GM12878 (cell line): ENCODE measurements around the gene UBE2L6. TPM values are rescaled to one million over a fixed set of nuclear protein-coding genes. Genes with fewer than 3 reads are reported as not detected.

Experiments
- ATAC-seq: fragments of 200-7000 bp; cut with Tn5 transposase; 3 replicates; pipeline ENCODE4 v1.9.1; 2020; ENCODE audit warnings: mild to moderate bottlenecking, moderate library complexity
- BruUV-seq: library from RNA; stranded (reverse); fragments of 400-500 nt; replicated peaks from 2 replicates; lab custom pipeline; 2021; lab: Mats Ljungman, UMichigan
- CTCF ChIA-PET: fragments of 300-600 bp; sonication (Branson Sonifier 250); formaldehyde crosslinking; extraction: SDS; loops from one replicate; lab custom pipeline; 2021; ENCODE audit warnings: inconsistent platforms; lab: Yijun Ruan, JAX
- POLR2A ChIA-PET: fragments of 350-600 bp; formaldehyde crosslinking; extraction: SDS; loops from one replicate; lab custom pipeline; 2021; ENCODE audit warnings: inconsistent platforms; lab: Charles Lee
- RAD21 ChIA-PET: fragments of 300-600 bp; sonication (Branson Sonifier 250); formaldehyde crosslinking; loops from one replicate; lab custom pipeline; 2023; ENCODE audit warnings: antibody characterized with exemption; ENCODE audit not compliant: unreplicated experiment; lab: Charles Lee
- SMC1A ChIA-PET: fragments of 300-600 bp; sonication (Branson Sonifier 250); formaldehyde crosslinking; loops from one replicate; lab custom pipeline; 2023; ENCODE audit not compliant: unreplicated experiment, uncharacterized antibody; lab: Charles Lee
- DNase-seq: peaks from one replicate; pipeline ENCODE4 v3.0.0-alpha.2; 2011; ENCODE audit warnings: low read depth, low spot score
- FAIRE-seq: peaks from 3 replicates; lab custom pipeline; 2011; peaks lifted over from hg19 to GRCh38; lab: Jason Lieb, UNC
- H2AFZ ChIP-seq: 2 replicates; pipeline ENCODE4 v1.6.0; 2011; ENCODE audit warnings: low read depth, low read length, control low read depth; ENCODE audit not compliant: control insufficient read depth
- H3K27ac ChIP-seq: 2 replicates; pipeline ENCODE4 v1.5.1; 2011; ENCODE audit warnings: control low read depth; ENCODE audit not compliant: control insufficient read depth, insufficient read depth
- H3K27me3 ChIP-seq, 2 experiments: replicated peaks in 1 of 2; 2 replicates each; pipeline versions ENCODE4 v1.6.0 to v1.6.1; 2011; ENCODE audit warnings: low read length in 1 of 2; ENCODE audit not compliant: control insufficient read depth in 2 of 2, insufficient read depth in 2 of 2
- H3K36me3 ChIP-seq, 2 experiments: 2 replicates each; pipeline ENCODE4 v1.5.1; 2011; ENCODE audit warnings: low read length in 1 of 2; ENCODE audit not compliant: control insufficient read depth in 2 of 2, insufficient read depth in 2 of 2
- H3K4me1 ChIP-seq: 2 replicates; pipeline ENCODE4 v1.6.1; 2011; ENCODE audit warnings: mild to moderate bottlenecking, low read length, moderate library complexity, mixed read lengths; ENCODE audit not compliant: control insufficient read depth, insufficient read depth
- H3K4me2 ChIP-seq: 2 replicates; pipeline ENCODE4 v1.6.0; 2011; ENCODE audit warnings: control low read depth; ENCODE audit not compliant: control insufficient read depth, insufficient read depth
- H3K4me3 ChIP-seq: fragments of 200-600 bp; sonication (generic); 2 replicates; pipeline ENCODE4 v1.5.1; 2016
- H3K79me2 ChIP-seq: 2 replicates; pipeline ENCODE4 v1.6.0; 2011; ENCODE audit warnings: low read length; ENCODE audit not compliant: control insufficient read depth, insufficient read depth
- H3K9ac ChIP-seq: 2 replicates; pipeline ENCODE4 v1.8.0; 2011; ENCODE audit warnings: low read length, control low read depth, mixed read lengths; ENCODE audit not compliant: control insufficient read depth, insufficient read depth
- H3K9me3 ChIP-seq: replicated peaks from 3 replicates; pipeline ENCODE4 v1.5.1; 2011; ENCODE audit warnings: mild to moderate bottlenecking, low read length; ENCODE audit not compliant: control insufficient read depth, insufficient read depth
- H4K20me1 ChIP-seq: 2 replicates; pipeline ENCODE4 v1.6.0; 2011; ENCODE audit not compliant: control insufficient read depth, insufficient read depth
- ASH2L ChIP-seq: fragments of 300-600, 200-600 bp; sonication (generic); IDR thresholded peaks from 2 replicates; pipeline ENCODE4 v1.6.1; 2017; ENCODE audit warnings: low read depth, mild to moderate bottlenecking, borderline replicate concordance
- CBFB ChIP-seq: IDR thresholded peaks from 2 replicates; pipeline ENCODE4 v1.6.1; 2016; ENCODE audit warnings: antibody characterized with exemption, low read depth
- CREB1 ChIP-seq: IDR thresholded peaks from 2 replicates; pipeline ENCODE4 v1.6.1; 2012; ENCODE audit warnings: low read depth, mild to moderate bottlenecking, inconsistent platforms
- EP300 ChIP-seq, 2 experiments: fragments of 150-350 bp in 1 of 2; IDR thresholded peaks; 2 replicates each; pipeline ENCODE4 v1.6.1; 2011 to 2012; ENCODE audit warnings: low read depth in 2 of 2, low read length in 2 of 2, borderline replicate concordance in 1 of 2, improper control_type of control experiment in 1 of 2, inconsistent platforms in 1 of 2; ENCODE audit not compliant: control insufficient read depth in 1 of 2
- IRF5 ChIP-seq: fragments of 450-650 bp; IDR thresholded peaks from 2 replicates; pipeline ENCODE4 v1.6.1; 2017; ENCODE audit warnings: borderline replicate concordance
- NRF1 ChIP-seq: conservative IDR thresholded peaks from 2 replicates; pipeline ENCODE4 v1.6.1; 2011; ENCODE audit warnings: mild to moderate bottlenecking, low read depth, low read length, improper control_type of control experiment
- POU2F2 ChIP-seq: IDR thresholded peaks from 3 replicates; pipeline ENCODE4 v1.6.1; 2011; ENCODE audit warnings: low read depth, mild to moderate bottlenecking, low read length, borderline replicate concordance
- RB1 ChIP-seq: fragments of 450-650 bp; formaldehyde crosslinking; IDR thresholded peaks from 2 replicates; pipeline ENCODE4 v1.6.1; 2017; ENCODE audit warnings: mild to moderate bottlenecking, borderline replicate concordance
- RUNX3 ChIP-seq: IDR thresholded peaks from 2 replicates; pipeline ENCODE4 v1.6.1; 2012; ENCODE audit warnings: low read length, inconsistent platforms
- SIX5 ChIP-seq: IDR thresholded peaks from 2 replicates; pipeline ENCODE4 v1.6.1; 2011; ENCODE audit warnings: mild to moderate bottlenecking, low read depth, low read length, moderate library complexity; ENCODE audit not compliant: severe bottlenecking
- SMARCA5 ChIP-seq: fragments of 450-650 bp; IDR thresholded peaks from 2 replicates; pipeline ENCODE4 v1.6.1; 2017; ENCODE audit warnings: mild to moderate bottlenecking
- SMC3 ChIP-seq: IDR thresholded peaks from 2 replicates; pipeline ENCODE4 v1.6.1; 2011; ENCODE audit warnings: low read length, improper control_type of control experiment, borderline replicate concordance
- YY1 ChIP-seq: IDR thresholded peaks from 2 replicates; pipeline ENCODE4 v1.6.1; 2011; ENCODE audit warnings: low read depth, mild to moderate bottlenecking, low read length
- ZNF207 ChIP-seq: fragments of 450-650 bp; IDR thresholded peaks from 2 replicates; pipeline ENCODE4 v1.6.1; 2014; ENCODE audit warnings: antibody characterized with exemption, mild to moderate bottlenecking, borderline replicate concordance
- ZNF24 ChIP-seq: fragments of 450-650 bp; IDR thresholded peaks from 2 replicates; pipeline ENCODE4 v1.6.1; 2017; ENCODE audit warnings: antibody characterized with exemption, mild to moderate bottlenecking
- WGBS: methylation state at CpG from one replicate; pipeline ENCODE4 v1.1.6; 2016; ENCODE audit warnings: low lambda C conversion rate; ENCODE audit not compliant: insufficient replicate concordance, insufficient coverage; ENCODE audit errors: missing lambda C conversion rate; 5-methylcytosine and 5-hydroxymethylcytosine counted together
- in situ Hi-C: fragments of 300-500 bp; cut with MboI; formaldehyde crosslinking; loops from 9 replicates; pipeline ENCODE4 v1.14.3; 2018; ENCODE audit warnings: mixed read lengths
- intact Hi-C: fragments of 100-400 bp; cut with micrococcal nuclease; formaldehyde crosslinking; loops from one replicate; pipeline ENCODE4 v1.14.2; 2022; ENCODE audit not compliant: unreplicated experiment
- polyA plus RNA-seq, 11 experiments: library from polyadenylated mRNA; depleted of rRNA in 4 of 11; unstranded in 6 of 11; stranded (reverse) in 5 of 11; fragments of >200 nt; fragmentation: Nextera tagmentation in 4 of 11; fragmentation: Illumina TruSeq in 1 of 11; extraction: Ambion mirVana in 4 of 11; extraction: Trizol in 1 of 11; gene quantifications; 1 replicate in 1 of 11; 2 replicates in 10 of 11; pipeline versions ENCODE4 v1.2.1 to v1.2.3, GENCODE V29; 2011 to 2016; ENCODE audit warnings: inconsistent platforms in 2 of 11, missing spikeins in 2 of 11, low read depth in 1 of 11
- total RNA-seq, 4 experiments: library from RNA; depleted of rRNA in 3 of 4; stranded (reverse); fragments of >200 nt in 3 of 4; fragmentation: Illumina TruSeq in 1 of 4; extraction: Trizol in 1 of 4; gene quantifications; 2 replicates each; pipeline versions ENCODE4 v1.2.1 to v1.2.3, GENCODE V29; 2013 to 2021
- TF ChIP-seq, protein P1 (sequence below), 3 experiments: IDR thresholded peaks in 2 of 3; conservative IDR thresholded peaks in 1 of 3; 2 replicates each; pipeline ENCODE4 v1.5.1; 2011; ENCODE audit warnings: low read depth in 3 of 3, low read length in 3 of 3, mild to moderate bottlenecking in 3 of 3, control low read depth in 2 of 3, moderate library complexity in 2 of 3, inconsistent platforms in 1 of 3, mixed read lengths in 1 of 3; ENCODE audit not compliant: control insufficient read depth in 2 of 3, insufficient read depth in 1 of 3; ENCODE audit errors: extremely low read depth in 1 of 3
- TF ChIP-seq, protein P2 (sequence below): fragments of 450-650 bp; IDR thresholded peaks from 2 replicates; pipeline ENCODE4 v1.6.1; 2017; ENCODE audit warnings: mild to moderate bottlenecking
- TF ChIP-seq, protein P3 (sequence below): IDR thresholded peaks from 2 replicates; pipeline ENCODE4 v1.6.1; 2012; ENCODE audit warnings: low read depth, low read length, improper control_type of control experiment

The UBE2L6 gene
- total and polyA plus RNA-seq, 10 of the 15 experiments (the other 5 are each of a cell fraction or from before 2014, with no cell fraction given) = 114 to 295 (median 173) TPM

- ChIA-PET CTCF (interaction anchor here (0.6 to 9.7 kb wide), 37 partner anchors 10 to 1526 kb away, joined by 3 to 396 read pairs (median 4); partner anchors contain the start of genes RTN4RL2, SLC43A1, SLC43A3 and SMTNL1), SMC1A (interaction anchor here (0.7 to 8.1 kb wide), 21 partner anchors 11 to 184 kb away, joined by 3 to 130 read pairs (median 5); partner anchors contain the start of genes RTN4RL2, SLC43A1 and SLC43A3), POLR2A (interaction anchor here (0.6 to 3.2 kb wide), 4 partner anchors 10 to 118 kb away, joined by 3 to 15 read pairs (median 4); no protein-coding TSS in a partner anchor), RAD21 (interaction anchor here (0.6 to 9.0 kb wide), 16 partner anchors 11 to 181 kb away, joined by 3 to 133 read pairs (median 4); partner anchors contain the start of genes SLC43A3 and UBE2L6)
- ATAC-seq (peak; percentile 48), DNase-seq (no peak), FAIRE-seq (peak; percentile 38)
- no TSS peak for BruUV-seq
- H2AFZ ChIP-seq = no peak overlapping the region
- H3K9ac ChIP-seq = no peak overlapping the region
- H3K36me3 ChIP-seq = peaks cover 0 to 10% of the 10 kb centered on the region in 2 experiments; a peak in 3 of 4 replicates
- no peak overlapping the region for H3K4me3 ChIP-seq
- H3K4me1 ChIP-seq = peaks cover 16% of the 10 kb centered on the region
- no peaks in the 10 kb centered on the region for H3K9me3 ChIP-seq
- H4K20me1 ChIP-seq = no peaks in the 10 kb centered on the region
- intact Hi-C loops = loop anchor here (1.0 kb wide), 4 partner anchors 34 to 182 kb away; partner anchors contain the start of gene UBE2L6
- peaks cover 22% of the 10 kb centered on the region for H3K79me2 ChIP-seq
- no peak overlapping the region for H3K4me2 ChIP-seq
- 18% methylated on average over 7 of the region's 7 CpGs for WGBS
- in situ Hi-C loops = loop anchor here (5.0 kb wide), 1 partner anchor 35 kb away; no protein-coding TSS in a partner anchor
- H3K27me3 ChIP-seq = no peaks in the 10 kb centered on the region
- no peak overlapping the region for H3K27ac ChIP-seq
- TF ChIP-seq ZNF24 (no peak), CBFB (no peak), YY1 (peak; percentile 39; the same call in 1 of the 2 replicates), SMARCA5 (no peak), ASH2L (no peak), EP300 (IDR thresholded peaks at IDR 0.05; ENCODE audit: borderline replicate concordance in 1 of 2, control insufficient read depth in 1 of 2, low read depth in 2 of 2, low read length in 2 of 2) (no peak), POU2F2 (0 out of 3 replicates have a peak, but pooled peaks have one; percentile 17), ZNF207 (no peak), RUNX3 (no peak), RB1 (peak; percentile 56; the same call in 1 of the 2 replicates), NRF1 (no peak), IRF5 (no peak), SIX5 (no peak), SMC3 (peak; percentile 84), CREB1 (0 out of 2 replicates have a peak, but pooled peaks have one; percentile 15)
- TF ChIP-seq, protein P1, sequence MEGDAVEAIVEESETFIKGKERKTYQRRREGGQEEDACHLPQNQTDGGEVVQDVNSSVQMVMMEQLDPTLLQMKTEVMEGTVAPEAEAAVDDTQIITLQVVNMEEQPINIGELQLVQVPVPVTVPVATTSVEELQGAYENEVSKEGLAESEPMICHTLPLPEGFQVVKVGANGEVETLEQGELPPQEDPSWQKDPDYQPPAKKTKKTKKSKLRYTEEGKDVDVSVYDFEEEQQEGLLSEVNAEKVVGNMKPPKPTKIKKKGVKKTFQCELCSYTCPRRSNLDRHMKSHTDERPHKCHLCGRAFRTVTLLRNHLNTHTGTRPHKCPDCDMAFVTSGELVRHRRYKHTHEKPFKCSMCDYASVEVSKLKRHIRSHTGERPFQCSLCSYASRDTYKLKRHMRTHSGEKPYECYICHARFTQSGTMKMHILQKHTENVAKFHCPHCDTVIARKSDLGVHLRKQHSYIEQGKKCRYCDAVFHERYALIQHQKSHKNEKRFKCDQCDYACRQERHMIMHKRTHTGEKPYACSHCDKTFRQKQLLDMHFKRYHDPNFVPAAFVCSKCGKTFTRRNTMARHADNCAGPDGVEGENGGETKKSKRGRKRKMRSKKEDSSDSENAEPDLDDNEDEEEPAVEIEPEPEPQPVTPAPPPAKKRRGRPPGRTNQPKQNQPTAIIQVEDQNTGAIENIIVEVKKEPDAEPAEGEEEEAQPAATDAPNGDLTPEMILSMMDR (IDR thresholded peaks at IDR 0.05 in 2 of 3, conservative IDR thresholded peaks at IDR 0.05 in 1 of 3; ENCODE audit: control insufficient read depth in 2 of 3, extremely low read depth in 1 of 3, insufficient read depth in 1 of 3, low read depth in 3 of 3, low read length in 3 of 3) = peak; percentile 90 to 96 (median 92)
- TF ChIP-seq, protein P2, sequence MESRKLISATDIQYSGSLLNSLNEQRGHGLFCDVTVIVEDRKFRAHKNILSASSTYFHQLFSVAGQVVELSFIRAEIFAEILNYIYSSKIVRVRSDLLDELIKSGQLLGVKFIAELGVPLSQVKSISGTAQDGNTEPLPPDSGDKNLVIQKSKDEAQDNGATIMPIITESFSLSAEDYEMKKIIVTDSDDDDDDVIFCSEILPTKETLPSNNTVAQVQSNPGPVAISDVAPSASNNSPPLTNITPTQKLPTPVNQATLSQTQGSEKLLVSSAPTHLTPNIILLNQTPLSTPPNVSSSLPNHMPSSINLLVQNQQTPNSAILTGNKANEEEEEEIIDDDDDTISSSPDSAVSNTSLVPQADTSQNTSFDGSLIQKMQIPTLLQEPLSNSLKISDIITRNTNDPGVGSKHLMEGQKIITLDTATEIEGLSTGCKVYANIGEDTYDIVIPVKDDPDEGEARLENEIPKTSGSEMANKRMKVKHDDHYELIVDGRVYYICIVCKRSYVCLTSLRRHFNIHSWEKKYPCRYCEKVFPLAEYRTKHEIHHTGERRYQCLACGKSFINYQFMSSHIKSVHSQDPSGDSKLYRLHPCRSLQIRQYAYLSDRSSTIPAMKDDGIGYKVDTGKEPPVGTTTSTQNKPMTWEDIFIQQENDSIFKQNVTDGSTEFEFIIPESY = no peak
- TF ChIP-seq, protein P3, sequence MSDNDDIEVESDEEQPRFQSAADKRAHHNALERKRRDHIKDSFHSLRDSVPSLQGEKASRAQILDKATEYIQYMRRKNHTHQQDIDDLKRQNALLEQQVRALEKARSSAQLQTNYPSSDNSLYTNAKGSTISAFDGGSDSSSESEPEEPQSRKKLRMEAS = no peak
Observed at GRCh38 chr11:57527056-57527631, 40.3 kb downstream of the UBE2L6 start.
